HL-60/S4 treated with retinoic acid at 250 ng/mL for 4 days and 3 days (cell line): ENCODE measurements around the gene FOXN4.
"Not testable (repeated sequence)": the region's sequence is repeated elsewhere in the genome, so short reads cannot be mapped to it uniquely, and the experiment has no call there.

Source experiments
- in situ Hi-C: fragments of 300-500 bp; cut with MboI; formaldehyde crosslinking; loops from 2 replicates; pipeline ENCODE4 v1.7.0; 2022; ENCODE audit warnings: low sequenced_read_pairs

Gene FOXN4

GRCh38 chr12:109308534-109309380, at the start of gene FOXN4:
Gene FOXN4, minus strand, starts transcription at chr12:109309284. Its CDS starts 963 bp downstream, at chr12:109308321.
- in situ Hi-C loops = no loop called here

GRCh38 chr12:109358154-109358869, 49.2 kb upstream of the FOXN4 start:
- in situ Hi-C loops = no loop called here

GRCh38 chr12:109357032-109357431, 47.9 kb upstream of the FOXN4 start:
- in situ Hi-C loops = no loop called here

- in situ Hi-C loops = no loop called here
Measured at GRCh38 chr12:109356577-109356976, 47.5 kb upstream of the FOXN4 start.

GRCh38 chr12:109352184-109352583, 43.1 kb upstream of the FOXN4 start:
- in situ Hi-C loops = no loop called here

GRCh38 chr12:109347589-109347988, 38.5 kb upstream of the FOXN4 start, which contains the start of gene MYO1H:
Gene MYO1H, plus strand, starts transcription at chr12:109347900. Its CDS starts 61 bp downstream, at chr12:109347961.
- in situ Hi-C loops = no loop called here

GRCh38 chr12:109346920-109347319, 37.8 kb upstream of the FOXN4 start:
- in situ Hi-C loops = no loop called here

- in situ Hi-C loops = no loop called here
Measured at GRCh38 chr12:109345428-109345827, 36.3 kb upstream of the FOXN4 start.

GRCh38 chr12:109343677-109344076, 34.6 kb upstream of the FOXN4 start:
- in situ Hi-C loops = no loop called here

- in situ Hi-C loops = no loop called here
Measured at GRCh38 chr12:109336593-109336992, 27.5 kb upstream of the FOXN4 start.

- in situ Hi-C loops = no loop called here
Measured at GRCh38 chr12:109334887-109335286, 25.8 kb upstream of the FOXN4 start.

GRCh38 chr12:109331301-109331952, 22.3 kb upstream of the FOXN4 start:
- in situ Hi-C loops = no loop called here

- in situ Hi-C loops = no loop called here
Measured at GRCh38 chr12:109330282-109331230, 21.5 kb upstream of the FOXN4 start.

- in situ Hi-C loops = no loop called here
Measured at GRCh38 chr12:109329686-109330085, 20.6 kb upstream of the FOXN4 start.

GRCh38 chr12:109329003-109329402, 19.9 kb upstream of the FOXN4 start:
- in situ Hi-C loops = no loop called here

- in situ Hi-C loops = not testable (repeated sequence)
Measured at GRCh38 chr12:109321294-109321693, 12.2 kb upstream of the FOXN4 start.

GRCh38 chr12:109310247-109311125, 1.4 kb upstream of the FOXN4 start:
- in situ Hi-C loops = no loop called here

GRCh38 chr12:109309381-109310246, 530 bp upstream of the FOXN4 start:
- in situ Hi-C loops = no loop called here
